AG04449 (cell line): Measurements from ENCODE around the gene OSMR.
A peak's percentile ranks its signal among the peaks of the same experiment; 100 is the strongest.

Experiments
- CTCF ChIA-PET: fragments of 350-600 bp; formaldehyde crosslinking; extraction: SDS; loops from one replicate; lab custom pipeline; 2021; ENCODE audit warnings: antibody characterized with exemption; lab: Yijun Ruan, JAX
- POLR2A ChIA-PET: fragments of 400-600, 350-600 bp; formaldehyde crosslinking; extraction: SDS; loops from one replicate; lab custom pipeline; 2020; ENCODE audit warnings: antibody characterized with exemption, inconsistent platforms; lab: Yijun Ruan, JAX
- DNase-seq: peaks from one replicate; pipeline ENCODE4 v3.0.0-alpha.2; 2010; ENCODE audit warnings: low read depth, low spot score
- H3K4me3 ChIP-seq: 2 replicates; pipeline ENCODE4 v1.5.1; 2011; ENCODE audit warnings: low read depth, mild to moderate bottlenecking, control low read depth, low read length
- CTCF ChIP-seq: IDR thresholded peaks from one replicate; pipeline ENCODE4 v1.5.1; 2011; ENCODE audit warnings: mild to moderate bottlenecking, moderate library complexity, low read length, control low read depth, inconsistent platforms; ENCODE audit not compliant: insufficient read depth; ENCODE audit errors: missing control alignments

The OSMR gene

GRCh38 chr5:38824821-38825220 lies 21.0 kb upstream of the OSMR start:
- no peak for DNase-seq
- no peak overlapping the region for H3K4me3 ChIP-seq
- ChIA-PET POLR2A (no interaction called here), CTCF (interaction anchor here (1.1 kb wide), 1 partner anchor 404 kb away, joined by 4 read pairs; no protein-coding TSS in a partner anchor)
- no peak for TF ChIP-seq CTCF

- ChIA-PET CTCF (interaction anchor here (1.1 kb wide), 1 partner anchor 405 kb away, joined by 4 read pairs; no protein-coding TSS in a partner anchor), POLR2A (no interaction called here)
- no peak for TF ChIP-seq CTCF
- H3K4me3 ChIP-seq: no peak overlapping the region
- DNase-seq: no peak
Measured at GRCh38 chr5:38825494-38825893, 20.3 kb upstream of the OSMR start.

GRCh38 chr5:38827525-38827924 lies 18.3 kb upstream of the OSMR start:
- no peak for TF ChIP-seq CTCF
- no peak overlapping the region for H3K4me3 ChIP-seq
- DNase-seq: no peak
- CTCF ChIA-PET: interaction anchor here (1.2 to 3.1 kb wide), 7 partner anchors 10 to 444 kb away, joined by 3 to 18 read pairs (median 8); no protein-coding TSS in a partner anchor
- POLR2A ChIA-PET: interaction anchor here (1.9 kb wide), 1 partner anchor 18 kb away, joined by 4 read pairs; the partner anchor contains the start of gene OSMR

- CTCF ChIA-PET: interaction anchor here (1.0 to 1.9 kb wide), 8 partner anchors 8 to 410 kb away, joined by 3 to 7 read pairs (median 4); no protein-coding TSS in a partner anchor
- POLR2A ChIA-PET: no interaction called here
- DNase-seq: no peak
- H3K4me3 ChIP-seq: no peak overlapping the region
- TF ChIP-seq CTCF: no peak
Measured at GRCh38 chr5:38830521-38831051, 15.2 kb upstream of the OSMR start.

GRCh38 chr5:38831117-38831516 lies 14.7 kb upstream of the OSMR start:
- TF ChIP-seq CTCF: no peak
- CTCF ChIA-PET: interaction anchor here (1.0 to 1.9 kb wide), 9 partner anchors 9 to 397 kb away, joined by 3 to 7 read pairs (median 3); no protein-coding TSS in a partner anchor
- no peak for DNase-seq
- POLR2A ChIA-PET: interaction anchor here (0.6 kb wide), 1 partner anchor 14 kb away, joined by 3 read pairs; no protein-coding TSS in a partner anchor
- no peak overlapping the region for H3K4me3 ChIP-seq

GRCh38 chr5:38831909-38832308 lies 13.9 kb upstream of the OSMR start:
- ChIA-PET CTCF (interaction anchor here (0.7 to 1.9 kb wide), 8 partner anchors 10 to 398 kb away, joined by 3 to 5 read pairs (median 3); no protein-coding TSS in a partner anchor), POLR2A (interaction anchor here (0.6 kb wide), 1 partner anchor 13 kb away, joined by 3 read pairs; no protein-coding TSS in a partner anchor)
- TF ChIP-seq CTCF: peak; percentile 41

More at GRCh38 chr5:38831909-38832308, 13.9 kb upstream of the OSMR start:
- no peak for DNase-seq
- H3K4me3 ChIP-seq: no peak overlapping the region
